Omental fat pad (tissue), 4 donors: ENCODE measurements around the gene NAA80. TPM values are rescaled to one million over a fixed set of nuclear protein-coding genes. Genes with fewer than 3 reads are reported as not detected.

ENCODE experiments used
- ATAC-seq: fragments of 150-250 bp; one replicate; pipeline ENCODE4 v1.9.1; 2016; ENCODE audit warnings: mild to moderate bottlenecking, moderate library complexity; ENCODE audit not compliant: low FRiP score
- DNase-seq: peaks from one replicate; pipeline ENCODE4 v3.0.0-alpha.2; 2019; ENCODE audit warnings: low spot score
- CTCF ChIP-seq, 3 donors: fragments of 450-650 bp; IDR thresholded peaks; one replicate each; pipeline ENCODE4 v1.5.1; 2016 to 2017; ENCODE audit warnings: antibody characterized with exemption in 3 of 3, mild to moderate bottlenecking in 3 of 3, moderate library complexity in 2 of 3
- total RNA-seq, 4 donors: library from RNA; depleted of rRNA; stranded (reverse); fragments of >200 nt; gene quantifications; one replicate each; pipeline ENCODE4 v1.1.0, GENCODE V29; 2016

NAA80 gene
- total RNA-seq, 4 donors from 2014 or later: 3.4 to 8.4 (median 5.3) TPM

- DNase-seq (no peak), ATAC-seq (no peak)
- no peak for TF ChIP-seq CTCF (IDR thresholded peaks at IDR 0.05)
Observed at GRCh38 chr3:50294492-50295403, 4.5 kb downstream of the NAA80 start.

- ATAC-seq (no peak), DNase-seq (no peak)
- TF ChIP-seq CTCF (IDR thresholded peaks at IDR 0.05): no peak
Observed at GRCh38 chr3:50294089-50294488, 5.1 kb downstream of the NAA80 start.

- no peak for ATAC-seq
- no peak for TF ChIP-seq CTCF (IDR thresholded peaks at IDR 0.05)
- DNase-seq: no peak
Observed at GRCh38 chr3:50293079-50293801, 6.0 kb downstream of the NAA80 start.

GRCh38 chr3:50292159-50293078 is 6.8 kb downstream of the NAA80 start, which contains the start of gene IFRD2:
Gene IFRD2, minus strand, starts transcription at chr3:50292429. Its CDS starts 155 bp downstream, at chr3:50292274.
- peak; percentile 97 for ATAC-seq
- no peak for TF ChIP-seq CTCF (IDR thresholded peaks at IDR 0.05)

GRCh38 chr3:50290161-50290641 is 9.0 kb downstream of the NAA80 start:
- DNase-seq: no peak
- ATAC-seq: no peak
- TF ChIP-seq CTCF (IDR thresholded peaks at IDR 0.05): no peak

More at GRCh38 chr3:50292159-50293078, 6.8 kb downstream of the NAA80 start, which contains the start of gene IFRD2:
- DNase-seq: peak; percentile 77

GRCh38 chr3:50289130-50289529 is 10.1 kb downstream of the NAA80 start:
- DNase-seq (no peak), ATAC-seq (no peak)
- no peak for TF ChIP-seq CTCF (IDR thresholded peaks at IDR 0.05)
